GM18498 (cell line): ENCODE data around the gene DNAJA2.
"Not testable (repeated sequence)": the region's sequence is repeated elsewhere in the genome, so short reads cannot be mapped to it uniquely, and the experiment has no call there.

Source experiments
- ATAC-seq: cut with Tn5 transposase; IDR thresholded peaks from one replicate; pipeline ENCODE4 v1.9.1; 2021; ENCODE audit warnings: mild to moderate bottlenecking, moderate library complexity; ENCODE audit not compliant: unreplicated experiment

Gene DNAJA2

GRCh38 chr16:46975908-46976470, 2.5 kb upstream of the DNAJA2 start:
- ATAC-seq, result no peak

GRCh38 chr16:46975165-46975564, 1.7 kb upstream of the DNAJA2 start:
- ATAC-seq, result no peak

- ATAC-seq, result no peak
Observed at GRCh38 chr16:46974352-46974751, 878 bp upstream of the DNAJA2 start.

GRCh38 chr16:46973996-46974324, 486 bp upstream of the DNAJA2 start:
- no peak for ATAC-seq

GRCh38 chr16:46972429-46973206, 856 bp downstream of the DNAJA2 start:
- ATAC-seq, result peak; percentile 62

- ATAC-seq, result no peak
Observed at GRCh38 chr16:46971271-46971670, 2.2 kb downstream of the DNAJA2 start.

- ATAC-seq, result no peak
Observed at GRCh38 chr16:46970089-46970488, 3.4 kb downstream of the DNAJA2 start.

- no peak for ATAC-seq
Observed at GRCh38 chr16:46968063-46968435, 5.4 kb downstream of the DNAJA2 start.

- no peak for ATAC-seq
Observed at GRCh38 chr16:46962629-46963028, 10.8 kb downstream of the DNAJA2 start.

- no peak for ATAC-seq
Observed at GRCh38 chr16:46961373-46962353, 11.8 kb downstream of the DNAJA2 start.

- ATAC-seq, result no peak
Observed at GRCh38 chr16:46954562-46954961, 18.9 kb downstream of the DNAJA2 start.

GRCh38 chr16:46950009-46950408, 23.5 kb downstream of the DNAJA2 start:
- no peak for ATAC-seq

- no peak for ATAC-seq
Observed at GRCh38 chr16:46949241-46949892, 24.1 kb downstream of the DNAJA2 start.

- ATAC-seq, result no peak
Observed at GRCh38 chr16:46948548-46949166, 24.8 kb downstream of the DNAJA2 start.

- ATAC-seq, result peak; percentile 71
Observed at GRCh38 chr16:46947900-46948547, 25.4 kb downstream of the DNAJA2 start.

GRCh38 chr16:46944713-46945112, 28.8 kb downstream of the DNAJA2 start:
- ATAC-seq, result not testable (repeated sequence)

- no peak for ATAC-seq
Observed at GRCh38 chr16:46937536-46937935, 35.9 kb downstream of the DNAJA2 start.

GRCh38 chr16:46932802-46933201, 40.7 kb downstream of the DNAJA2 start:
- no peak for ATAC-seq

- ATAC-seq, result no peak
Observed at GRCh38 chr16:46930861-46931260, 42.6 kb downstream of the DNAJA2 start.
